GM06990 (cell line): Measurements from ENCODE around the gene TGM3.

ENCODE experiments used
- DNase-seq: peaks from one replicate; pipeline ENCODE4 v3.0.0-alpha.2; 2011; ENCODE audit not compliant: insufficient read length; ENCODE audit errors: extremely low read depth
- H3K27me3 ChIP-seq: replicated peaks from 2 replicates; pipeline ENCODE4 v1.6.0; 2011; ENCODE audit warnings: low read length; ENCODE audit not compliant: control insufficient read depth, insufficient read depth
- H3K36me3 ChIP-seq: 2 replicates; pipeline ENCODE4 v1.5.1; 2011; ENCODE audit warnings: low read length; ENCODE audit not compliant: control insufficient read depth, insufficient read depth
- H3K4me3 ChIP-seq: replicated peaks from 2 replicates; pipeline ENCODE4 v1.5.1; 2011; ENCODE audit warnings: low read depth, mild to moderate bottlenecking, control low read depth, low read length
- TF ChIP-seq, protein P1 (sequence below): IDR thresholded peaks from 2 replicates; pipeline ENCODE4 v1.5.1; 2011; ENCODE audit warnings: low read length, control low read depth, mild to moderate bottlenecking, inconsistent platforms; ENCODE audit not compliant: insufficient read depth, poor library complexity, severe bottlenecking

Gene TGM3

DNA sequence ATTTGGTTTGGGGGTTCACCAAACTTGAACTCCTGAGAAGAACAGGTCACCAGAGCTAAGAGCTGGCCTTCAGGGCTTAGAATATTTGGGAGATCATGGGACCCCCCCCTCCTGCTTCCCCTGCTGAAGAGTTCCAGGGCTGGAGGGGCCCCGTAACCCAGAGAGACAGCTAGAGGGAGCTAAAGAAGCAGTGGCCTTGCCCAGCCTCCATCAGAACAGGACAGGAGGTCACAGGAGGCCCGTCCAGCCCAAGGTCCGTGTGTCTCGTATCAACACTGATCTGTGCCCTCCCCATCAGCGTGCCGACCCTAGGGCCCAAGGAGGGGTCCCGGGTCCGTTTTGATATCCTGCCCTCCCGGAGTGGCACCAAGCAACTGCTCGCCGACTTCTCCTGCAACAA, 44.3 kb downstream of the TGM3 start:
- H3K27me3 ChIP-seq: peaks cover 1% of the 10 kb centered on the region
- DNase-seq: no peak
- TF ChIP-seq, protein P1, sequence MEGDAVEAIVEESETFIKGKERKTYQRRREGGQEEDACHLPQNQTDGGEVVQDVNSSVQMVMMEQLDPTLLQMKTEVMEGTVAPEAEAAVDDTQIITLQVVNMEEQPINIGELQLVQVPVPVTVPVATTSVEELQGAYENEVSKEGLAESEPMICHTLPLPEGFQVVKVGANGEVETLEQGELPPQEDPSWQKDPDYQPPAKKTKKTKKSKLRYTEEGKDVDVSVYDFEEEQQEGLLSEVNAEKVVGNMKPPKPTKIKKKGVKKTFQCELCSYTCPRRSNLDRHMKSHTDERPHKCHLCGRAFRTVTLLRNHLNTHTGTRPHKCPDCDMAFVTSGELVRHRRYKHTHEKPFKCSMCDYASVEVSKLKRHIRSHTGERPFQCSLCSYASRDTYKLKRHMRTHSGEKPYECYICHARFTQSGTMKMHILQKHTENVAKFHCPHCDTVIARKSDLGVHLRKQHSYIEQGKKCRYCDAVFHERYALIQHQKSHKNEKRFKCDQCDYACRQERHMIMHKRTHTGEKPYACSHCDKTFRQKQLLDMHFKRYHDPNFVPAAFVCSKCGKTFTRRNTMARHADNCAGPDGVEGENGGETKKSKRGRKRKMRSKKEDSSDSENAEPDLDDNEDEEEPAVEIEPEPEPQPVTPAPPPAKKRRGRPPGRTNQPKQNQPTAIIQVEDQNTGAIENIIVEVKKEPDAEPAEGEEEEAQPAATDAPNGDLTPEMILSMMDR: peak; percentile 7
- no peak overlapping the region for H3K4me3 ChIP-seq
- H3K36me3 ChIP-seq: no peaks in the 10 kb centered on the region

DNA sequence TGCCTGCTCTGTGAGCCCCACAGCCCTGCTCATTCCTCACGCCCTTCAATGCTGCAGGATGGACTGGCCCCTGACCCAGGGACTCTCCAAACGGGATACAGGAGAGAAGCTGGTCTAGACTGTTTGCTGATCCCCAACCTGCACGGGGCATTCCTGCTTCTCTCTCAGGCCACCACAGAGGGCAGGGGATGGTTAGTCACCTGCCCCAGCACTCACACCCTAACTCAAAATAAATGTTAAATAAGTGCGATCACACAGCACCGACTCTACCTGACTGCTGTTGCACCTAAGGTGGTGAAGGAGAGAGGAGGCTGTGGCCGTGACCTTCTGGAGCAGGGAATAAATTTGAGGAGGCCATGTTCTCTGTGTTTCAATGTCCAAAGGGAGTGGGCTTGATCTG, 45.0 kb downstream of the TGM3 start:
- Histone ChIP-seq H3K27me3 (peaks cover 1% of the 10 kb centered on the region), H3K4me3 (no peak overlapping the region), H3K36me3 (no peaks in the 10 kb centered on the region)
- DNase-seq: no peak
- TF ChIP-seq, protein P1: no peak

DNA sequence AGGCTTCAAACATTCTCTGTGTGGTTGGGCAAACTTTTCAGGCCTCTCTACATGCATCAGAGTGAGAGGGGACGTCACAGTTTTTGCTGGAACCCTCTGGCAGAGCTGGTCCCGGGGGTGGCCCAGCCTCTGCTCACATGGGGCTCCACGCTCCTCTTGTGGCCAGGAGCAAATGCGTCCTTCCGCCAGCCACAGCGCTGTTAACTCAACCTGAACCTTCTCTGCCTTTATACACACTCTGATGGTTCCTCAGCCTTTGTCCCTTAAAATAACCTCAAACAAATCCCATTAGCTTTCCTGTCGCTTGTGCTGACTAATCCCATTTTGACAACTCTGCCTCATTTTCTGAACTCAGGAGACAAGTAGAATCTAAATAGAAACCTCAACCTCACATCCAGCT, 45.5 kb downstream of the TGM3 start:
- no peak overlapping the region for H3K4me3 ChIP-seq
- no peaks in the 10 kb centered on the region for H3K36me3 ChIP-seq
- TF ChIP-seq, protein P1: no peak
- DNase-seq: no peak
- peaks cover 1% of the 10 kb centered on the region for H3K27me3 ChIP-seq

DNA sequence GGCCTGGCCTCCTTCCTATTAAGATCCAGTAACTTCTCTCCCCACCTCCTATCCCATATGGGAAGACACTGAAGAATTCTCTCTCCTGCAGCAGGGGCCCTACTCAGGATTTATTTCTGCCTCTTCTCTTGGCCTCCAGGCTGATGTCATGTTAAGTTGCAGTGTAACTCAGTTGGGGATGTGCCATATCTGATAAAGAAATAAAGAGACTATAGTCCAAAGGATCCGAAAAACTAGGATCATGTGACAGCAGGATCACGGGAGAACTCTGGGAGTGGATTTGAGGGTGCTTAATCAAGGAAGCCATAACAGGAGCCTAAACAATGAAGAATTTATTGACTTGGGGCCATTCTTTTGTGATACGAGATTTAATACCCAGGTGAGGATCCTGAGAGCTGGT, 46.4 kb downstream of the TGM3 start:
- TF ChIP-seq, protein P1: no peak
- H3K27me3 ChIP-seq: peaks cover 1% of the 10 kb centered on the region
- H3K4me3 ChIP-seq: no peak overlapping the region
- no peaks in the 10 kb centered on the region for H3K36me3 ChIP-seq
- no peak for DNase-seq

DNA sequence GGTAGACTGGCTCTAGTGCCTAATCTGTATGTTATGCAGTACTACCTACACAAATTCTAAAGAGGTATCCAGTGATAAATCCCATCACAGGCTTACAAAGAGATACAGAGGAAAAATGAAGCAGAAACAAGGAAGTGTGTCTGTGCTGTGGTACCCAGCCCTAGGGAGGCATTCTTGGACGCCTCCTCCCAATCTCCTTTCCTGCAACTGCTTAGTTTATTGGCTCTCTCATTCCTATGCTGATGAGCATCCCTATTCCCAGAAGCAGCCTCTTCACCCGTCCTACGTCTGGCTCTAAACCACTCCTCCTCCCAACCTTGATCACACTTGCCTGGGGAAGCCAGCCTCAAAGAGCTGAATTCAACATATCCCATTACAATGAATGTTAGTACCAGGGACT, 50.4 kb downstream of the TGM3 start:
- peaks cover 2% of the 10 kb centered on the region for H3K27me3 ChIP-seq
- H3K4me3 ChIP-seq: no peak overlapping the region
- no peak for DNase-seq
- TF ChIP-seq, protein P1: no peak
- H3K36me3 ChIP-seq: no peaks in the 10 kb centered on the region

DNA sequence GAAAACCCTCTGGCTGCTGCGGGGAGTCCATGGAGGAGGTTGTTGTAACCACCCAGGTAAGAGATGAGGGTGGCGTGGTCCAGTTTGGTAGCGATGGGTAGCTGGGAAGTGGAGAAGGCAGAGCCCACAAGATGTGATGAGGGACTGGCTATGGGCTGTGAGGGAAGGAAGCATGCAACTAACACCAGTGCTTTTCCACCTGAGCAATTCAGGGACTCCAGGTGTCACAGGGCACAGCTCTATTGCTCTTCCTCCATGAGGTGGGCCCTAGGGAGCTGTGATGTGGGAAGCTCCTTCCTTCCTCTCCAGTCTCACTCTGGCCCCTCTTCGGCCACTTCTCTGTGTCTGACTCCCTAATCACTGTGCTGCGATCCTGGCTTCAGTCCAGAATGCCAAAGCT, 52.5 kb downstream of the TGM3 start:
- TF ChIP-seq, protein P1: no peak
- no peaks in the 10 kb centered on the region for H3K36me3 ChIP-seq
- H3K27me3 ChIP-seq: peaks cover 2% of the 10 kb centered on the region
- DNase-seq: no peak
- no peak overlapping the region for H3K4me3 ChIP-seq
